Muscle layer of colon (tissue), 2 donors: ENCODE data around the gene DIS3L2.
"Not testable (repeated sequence)": the region's sequence is repeated elsewhere in the genome, so short reads cannot be mapped to it uniquely, and the experiment has no call there.

Experiments
- H3K27ac ChIP-seq: one replicate; pipeline ENCODE4 v1.7.0; 2013; ENCODE audit warnings: low read depth, mild to moderate bottlenecking, low read length, moderate library complexity
- H3K27me3 ChIP-seq, 2 donors: one replicate each; pipeline ENCODE4 v1.7.0; 2013; ENCODE audit warnings: low read length in 2 of 2, mild to moderate bottlenecking in 2 of 2; ENCODE audit not compliant: insufficient read depth in 2 of 2, control insufficient read depth in 1 of 2
- H3K36me3 ChIP-seq: one replicate; pipeline ENCODE4 v1.7.0; 2013; ENCODE audit warnings: mild to moderate bottlenecking, low read length; ENCODE audit not compliant: insufficient read depth
- H3K4me1 ChIP-seq: one replicate; pipeline ENCODE4 v1.7.0; 2013; ENCODE audit warnings: mild to moderate bottlenecking, low read length; ENCODE audit not compliant: insufficient read depth
- H3K4me3 ChIP-seq, 2 donors: one replicate each; pipeline ENCODE4 v1.7.0; 2013; ENCODE audit warnings: low read length in 2 of 2, low read depth in 1 of 2, mild to moderate bottlenecking in 1 of 2, moderate library complexity in 1 of 2
- H3K9ac ChIP-seq: one replicate; pipeline ENCODE4 v1.7.0; 2013; ENCODE audit warnings: low read length
- H3K9me3 ChIP-seq: one replicate; pipeline ENCODE4 v1.7.0; 2013; ENCODE audit warnings: mild to moderate bottlenecking, low read length
- donor health status: abdominal sarcoma.
- donor health status: Adenocarcinoma of cecum.

The DIS3L2 gene

DNA sequence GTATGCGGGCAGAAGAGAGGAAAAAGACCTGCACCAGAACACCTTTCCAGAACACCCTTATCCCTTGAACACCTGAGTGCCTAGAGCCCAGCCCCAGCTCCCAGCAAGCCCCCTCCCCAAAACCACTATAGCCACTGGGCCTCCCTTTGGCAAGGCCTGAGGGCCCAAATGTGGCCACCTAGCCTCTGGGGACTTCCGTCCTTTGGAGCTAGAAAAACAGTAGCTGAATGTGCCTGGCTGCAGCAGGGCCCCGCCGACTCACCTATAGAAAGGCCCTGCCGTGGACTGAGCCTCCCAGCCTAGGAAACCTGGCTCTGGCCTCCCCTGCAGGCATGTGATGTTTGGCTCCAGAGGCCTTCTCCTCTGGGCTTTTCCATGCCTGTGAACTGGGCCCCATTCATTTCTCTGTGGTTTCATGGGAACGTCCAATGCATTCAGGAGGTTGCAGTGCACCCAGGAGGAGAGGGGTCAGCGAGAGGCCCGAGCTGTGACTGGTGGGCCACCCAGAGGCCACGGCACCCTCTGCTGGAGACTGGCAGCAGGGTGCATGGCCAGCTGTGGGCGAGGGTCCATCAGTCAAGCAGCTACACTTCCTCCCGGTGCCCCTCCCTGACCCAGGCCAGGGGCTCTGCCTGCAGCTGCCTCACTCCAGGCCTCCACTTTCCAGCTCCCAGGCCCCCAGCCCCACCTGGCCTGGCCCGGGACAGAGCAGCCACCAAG lies 401.7 kb downstream of the DIS3L2 start:
- not testable (repeated sequence) for H3K4me3 ChIP-seq, H3K4me1 ChIP-seq

DNA sequence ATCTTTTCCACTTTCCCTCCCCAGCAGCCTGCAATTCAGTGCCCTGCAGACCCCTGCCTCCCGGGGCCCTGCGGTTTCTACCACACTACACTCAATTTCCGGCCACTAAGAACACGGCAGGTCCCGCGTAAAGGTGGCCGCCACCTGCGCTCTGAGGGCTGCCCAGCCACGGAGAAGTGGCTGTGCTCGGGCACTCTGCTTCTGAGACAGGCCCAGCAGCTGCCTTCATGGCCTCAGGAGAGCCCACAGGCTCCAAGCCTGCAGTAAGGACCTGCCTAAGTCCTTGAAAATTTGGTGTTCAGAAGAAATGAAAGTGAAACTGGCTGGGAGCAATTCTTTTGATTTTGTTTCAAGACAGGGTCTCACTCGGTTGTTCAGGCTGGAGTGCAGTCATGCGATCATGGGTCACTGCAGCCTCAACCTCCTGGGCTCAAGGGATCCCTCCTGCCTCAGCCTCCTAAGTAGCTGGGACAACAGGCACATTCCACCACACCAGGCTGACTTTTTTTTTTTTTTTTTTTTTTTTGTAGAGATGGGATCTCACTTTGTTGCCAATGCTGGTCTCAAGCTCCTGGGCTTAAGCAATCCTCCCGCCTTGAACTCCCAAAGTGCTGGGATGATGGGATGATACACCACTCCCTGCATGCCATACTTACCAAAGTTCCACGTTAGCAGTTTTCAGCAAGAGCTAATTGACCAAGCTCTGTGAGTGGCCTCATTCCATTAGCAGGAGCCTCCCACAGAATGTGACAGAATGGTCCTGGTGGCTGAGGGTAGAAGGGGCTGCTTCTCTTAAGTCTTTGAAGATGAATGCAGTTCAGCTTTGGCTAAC lies 402.5 kb downstream of the DIS3L2 start:
- Histone ChIP-seq H3K36me3 (no peaks in the 10 kb centered on the region), H3K9ac (no peak overlapping the region), H3K4me1 (no peaks in the 10 kb centered on the region), H3K27me3 (peaks cover 0 to 4% of the 10 kb centered on the region in 2 donors), H3K27ac (no peak overlapping the region), H3K9me3 (no peaks in the 10 kb centered on the region), H3K4me3 (no peak overlapping the region)

More for the DNA sequence above, 401.7 kb downstream of the DIS3L2 start:
- H3K9me3 ChIP-seq, H3K9ac ChIP-seq, H3K36me3 ChIP-seq, H3K27me3 ChIP-seq, H3K27ac ChIP-seq: not testable (repeated sequence)

- H3K27ac ChIP-seq, H3K36me3 ChIP-seq, H3K4me3 ChIP-seq, H3K4me1 ChIP-seq, H3K9me3 ChIP-seq, H3K27me3 ChIP-seq, H3K9ac ChIP-seq: not testable (repeated sequence)
These were observed 403.5 kb downstream of the DIS3L2 start for GRCh38 chr2:232364806-232365594.

GRCh38 chr2:232365621-232366321 lies 404.3 kb downstream of the DIS3L2 start:
- Histone ChIP-seq H3K4me3 (no peak overlapping the region), H3K9ac (no peak overlapping the region), H3K27me3 (peaks cover 0 to 4% of the 10 kb centered on the region in 2 donors), H3K9me3 (no peaks in the 10 kb centered on the region), H3K36me3 (no peaks in the 10 kb centered on the region), H3K4me1 (no peaks in the 10 kb centered on the region), H3K27ac (no peak overlapping the region)

DNA sequence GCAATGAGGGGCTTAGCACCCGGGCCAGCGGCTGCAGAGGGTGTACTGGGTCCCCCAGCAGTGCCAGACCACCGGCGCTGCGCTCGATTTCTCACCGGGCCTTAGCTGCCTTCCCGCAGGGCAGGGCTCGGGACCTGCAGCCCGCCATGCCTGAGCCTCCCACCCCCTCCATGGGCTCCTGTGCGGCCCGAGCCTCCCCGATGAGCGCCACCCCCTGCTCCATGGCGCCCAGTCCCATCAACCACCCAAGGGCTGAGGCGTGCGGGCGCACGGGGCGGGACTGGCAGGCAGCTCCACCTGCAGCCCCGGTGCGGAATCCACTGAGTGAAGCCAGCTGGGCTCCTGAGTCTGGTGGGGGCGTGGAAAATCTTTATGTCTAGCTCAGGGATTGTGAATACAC lies 404.9 kb downstream of the DIS3L2 start:
- not testable (repeated sequence) for H3K27ac ChIP-seq, H3K4me1 ChIP-seq, H3K4me3 ChIP-seq, H3K9ac ChIP-seq, H3K9me3 ChIP-seq, H3K27me3 ChIP-seq, H3K36me3 ChIP-seq

GRCh38 chr2:232367016-232367415 lies 405.5 kb downstream of the DIS3L2 start:
- no peaks in the 10 kb centered on the region for H3K9me3 ChIP-seq
- H3K4me3 ChIP-seq, result no peak overlapping the region
- H3K36me3 ChIP-seq, result no peaks in the 10 kb centered on the region
- no peaks in the 10 kb centered on the region for H3K4me1 ChIP-seq
- no peak overlapping the region for H3K9ac ChIP-seq
- no peak overlapping the region for H3K27ac ChIP-seq
- peaks cover 0 to 4% of the 10 kb centered on the region in 2 donors for H3K27me3 ChIP-seq

DNA sequence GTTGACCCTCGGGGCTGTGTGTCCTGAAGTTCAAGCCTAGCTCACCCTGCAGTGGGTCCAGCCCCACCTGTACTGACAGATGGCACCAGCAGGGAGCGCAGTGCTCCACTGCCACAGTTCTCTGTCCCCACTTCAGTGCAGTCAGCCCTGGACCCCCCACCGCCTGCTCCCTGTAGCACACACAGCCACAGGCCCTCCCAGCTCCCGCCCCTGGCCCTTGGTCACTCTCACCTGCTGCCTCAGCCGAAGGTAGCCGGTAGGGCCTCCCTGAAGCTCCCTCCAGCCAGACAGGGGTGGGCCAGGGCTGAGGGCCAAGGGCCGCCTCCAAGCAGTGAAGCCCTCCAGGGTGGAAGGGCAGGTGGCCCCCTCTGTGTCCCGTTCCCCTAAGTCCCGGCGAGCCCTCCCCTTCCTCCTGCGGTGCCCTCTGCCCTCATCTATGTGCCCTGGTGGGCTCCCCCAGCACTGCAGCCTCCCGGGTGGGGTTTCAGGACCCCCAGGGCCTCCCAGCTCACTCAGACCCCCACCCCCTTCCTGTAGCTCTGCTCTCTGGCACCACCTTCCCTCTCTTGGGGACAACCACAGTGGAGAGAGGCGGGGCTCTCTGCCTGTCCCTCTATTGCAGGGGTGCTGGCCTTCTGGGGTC lies 406.2 kb downstream of the DIS3L2 start:
- no peaks in the 10 kb centered on the region for H3K9me3 ChIP-seq
- no peaks in the 10 kb centered on the region for H3K36me3 ChIP-seq
- peaks cover 0 to 4% of the 10 kb centered on the region in 2 donors for H3K27me3 ChIP-seq
- H3K9ac ChIP-seq, result no peak overlapping the region
- no peak overlapping the region for H3K27ac ChIP-seq
- H3K4me1 ChIP-seq, result no peaks in the 10 kb centered on the region
- no peak overlapping the region for H3K4me3 ChIP-seq

- no peaks in the 10 kb centered on the region for H3K4me1 ChIP-seq
- H3K27ac ChIP-seq, result no peak overlapping the region
- H3K27me3 ChIP-seq, result peaks cover 0 to 4% of the 10 kb centered on the region in 2 donors
- no peak overlapping the region for H3K4me3 ChIP-seq
- H3K9me3 ChIP-seq, result no peaks in the 10 kb centered on the region
- H3K9ac ChIP-seq, result no peak overlapping the region
- H3K36me3 ChIP-seq, result no peaks in the 10 kb centered on the region
These were observed 406.8 kb downstream of the DIS3L2 start for GRCh38 chr2:232368311-232368731.

GRCh38 chr2:232369126-232369951 lies 407.8 kb downstream of the DIS3L2 start:
- Histone ChIP-seq H3K27ac (no peak overlapping the region), H3K27me3 (peaks cover 0 to 4% of the 10 kb centered on the region in 2 donors), H3K4me1 (no peaks in the 10 kb centered on the region), H3K4me3 (no peak overlapping the region), H3K9me3 (no peaks in the 10 kb centered on the region), H3K36me3 (no peaks in the 10 kb centered on the region), H3K9ac (no peak overlapping the region)

- not testable (repeated sequence) for H3K27me3 ChIP-seq, H3K4me1 ChIP-seq, H3K9ac ChIP-seq, H3K4me3 ChIP-seq, H3K9me3 ChIP-seq, H3K36me3 ChIP-seq, H3K27ac ChIP-seq
These were observed 408.5 kb downstream of the DIS3L2 start for GRCh38 chr2:232370007-232370406.
